SK-N-SH (cell line): ENCODE measurements around the gene ITGA8. TPM values are rescaled to one million over a fixed set of nuclear protein-coding genes. Genes with fewer than 3 reads are reported as not detected.

ENCODE experiments used
- CTCF ChIA-PET: fragments of 300-600, 350-600 bp; formaldehyde crosslinking; extraction: SDS; loops from one replicate; lab custom pipeline; 2021; lab: Yijun Ruan, JAX
- POLR2A ChIA-PET: fragments of 350-600 bp; sonication (Branson Sonifier 250); formaldehyde crosslinking; extraction: SDS; loops from one replicate; lab custom pipeline; 2020; ENCODE audit warnings: antibody characterized with exemption, inconsistent platforms; lab: Yijun Ruan, JAX
- DNase-seq: peaks from one replicate; pipeline ENCODE4 v3.0.0; 2012
- H2AFZ ChIP-seq: fragments of 200-600 bp; sonication (generic); 2 replicates; pipeline ENCODE4 v1.8.1; 2016; ENCODE audit warnings: antibody characterized with exemption, mild to moderate bottlenecking, low read depth
- H3F3A ChIP-seq: fragments of 200-600 bp; sonication (generic); replicated peaks from 2 replicates; pipeline ENCODE3; 2016; ENCODE audit warnings: antibody characterized with exemption, mild to moderate bottlenecking; ENCODE audit not compliant: insufficient read depth
- H3K27ac ChIP-seq, 2 experiments: fragments of 200-500 bp in 1 of 2; fragments of 200-600 bp in 1 of 2; sonication (Bioruptor generic) in 1 of 2; sonication (generic), shearing (Covaris generic) in 1 of 2; 2 replicates each; pipeline versions ENCODE4 v1.5.1 to v1.6.1; 2014 to 2016; ENCODE audit warnings: low read depth in 2 of 2, inconsistent platforms in 1 of 2, low read length in 1 of 2, mild to moderate bottlenecking in 1 of 2, mixed read lengths in 1 of 2
- H3K27me3 ChIP-seq: fragments of 200-600 bp; sonication (generic), shearing (Covaris generic); 2 replicates; pipeline ENCODE4 v1.6.1; 2016; ENCODE audit warnings: mixed run types; ENCODE audit not compliant: insufficient read depth
- H3K36me3 ChIP-seq, 2 experiments: fragments of 200-500 bp in 1 of 2; fragments of 200-600 bp in 1 of 2; sonication (Bioruptor generic) in 1 of 2; sonication (generic) in 1 of 2; replicated peaks in 1 of 2; 2 replicates each; pipeline versions ENCODE3 to v1.5.1; 2014 to 2016; ENCODE audit warnings: low read length in 1 of 2, mild to moderate bottlenecking in 1 of 2; ENCODE audit not compliant: insufficient read depth in 2 of 2, control insufficient read depth in 1 of 2
- H3K4me1 ChIP-seq, 2 experiments: fragments of 200-500 bp in 1 of 2; fragments of 200-600 bp in 1 of 2; sonication (Bioruptor generic) in 1 of 2; sonication (generic), shearing (Covaris generic) in 1 of 2; 2 replicates each; pipeline versions ENCODE4 v1.5.1 to v1.6.1; 2014 to 2016; ENCODE audit warnings: low read depth in 1 of 2, low read length in 1 of 2, mixed run types in 1 of 2; ENCODE audit not compliant: insufficient read depth in 2 of 2, control insufficient read depth in 1 of 2
- H3K4me2 ChIP-seq: fragments of 200-600 bp; sonication (generic), shearing (Covaris generic); 2 replicates; pipeline ENCODE4 v1.6.1; 2017; ENCODE audit warnings: mixed run types
- H3K4me3 ChIP-seq, 2 experiments: fragments of 200-500 bp in 1 of 2; fragments of 200-600 bp in 1 of 2; sonication (Bioruptor generic) in 1 of 2; sonication (generic), shearing (Covaris generic) in 1 of 2; 2 replicates each; pipeline versions ENCODE4 v1.5.1 to v1.8.1; 2014 to 2016; ENCODE audit warnings: low read depth in 2 of 2, inconsistent platforms in 1 of 2, low read length in 1 of 2, mild to moderate bottlenecking in 1 of 2, mixed read lengths in 1 of 2, moderate library complexity in 1 of 2
- H3K79me2 ChIP-seq: fragments of 200-600 bp; sonication (generic); 2 replicates; pipeline ENCODE4 v1.8.1; 2017; ENCODE audit warnings: mild to moderate bottlenecking; ENCODE audit not compliant: insufficient read depth
- H3K9ac ChIP-seq: fragments of 200-600 bp; sonication (generic); 2 replicates; pipeline ENCODE4 v1.6.1; 2017; ENCODE audit warnings: mixed run types
- H3K9me2 ChIP-seq: fragments of 200-600 bp; sonication (generic); 2 replicates; pipeline ENCODE4 v1.6.1; 2017; ENCODE audit warnings: mixed run types
- H3K9me3 ChIP-seq: fragments of 200-600 bp; sonication (generic); 2 replicates; pipeline ENCODE4 v1.6.1; 2017; ENCODE audit warnings: mixed run types, mild to moderate bottlenecking, moderate library complexity
- H4K20me1 ChIP-seq: fragments of 200-600 bp; sonication (generic); 2 replicates; pipeline ENCODE4 v1.6.1; 2017; ENCODE audit warnings: mild to moderate bottlenecking, mixed run types; ENCODE audit not compliant: insufficient read depth
- ELF1 ChIP-seq: IDR thresholded peaks from 2 replicates; pipeline ENCODE4 v1.4.0; 2012
- EZH2phosphoT487 ChIP-seq: fragments of 200-600 bp; sonication (generic); IDR thresholded peaks from 2 replicates; pipeline ENCODE4 v1.6.1; 2017; ENCODE audit warnings: low read depth, mixed run types, mild to moderate bottlenecking, antibody characterized with exemption, moderate library complexity, borderline replicate concordance
- FOSL2 ChIP-seq: IDR thresholded peaks from 2 replicates; pipeline ENCODE4 v1.4.0; 2012; ENCODE audit warnings: low read depth, mild to moderate bottlenecking, moderate library complexity, borderline replicate concordance
- FOXM1 ChIP-seq: IDR thresholded peaks from 2 replicates; pipeline ENCODE4 v1.4.0; 2012; ENCODE audit warnings: low read depth, mild to moderate bottlenecking
- GABPA ChIP-seq: IDR thresholded peaks from 2 replicates; pipeline ENCODE4 v1.4.0; 2012; ENCODE audit warnings: low read depth, mild to moderate bottlenecking
- JUND ChIP-seq: IDR thresholded peaks from 2 replicates; pipeline ENCODE4 v1.4.0; 2012
- MAX ChIP-seq: IDR thresholded peaks from 2 replicates; pipeline ENCODE4 v1.4.0; 2012; ENCODE audit warnings: low read depth
- MXI1 ChIP-seq: IDR thresholded peaks from 2 replicates; pipeline ENCODE4 v1.6.1; 2012; ENCODE audit warnings: mild to moderate bottlenecking, low read depth, low read length, improper control_type of control experiment
- NFIC ChIP-seq: IDR thresholded peaks from 2 replicates; pipeline ENCODE4 v1.4.0; 2012; ENCODE audit warnings: borderline replicate concordance
- POLR2AphosphoS5 ChIP-seq: IDR thresholded peaks from 2 replicates; pipeline ENCODE4 v1.6.1; 2012; ENCODE audit warnings: low read depth, low read length
- REST ChIP-seq: IDR thresholded peaks from 2 replicates; pipeline ENCODE4 v1.6.1; 2012; ENCODE audit warnings: mild to moderate bottlenecking, low read depth, low read length, moderate library complexity
- SIN3A ChIP-seq: IDR thresholded peaks from 2 replicates; pipeline ENCODE4 v1.6.1; 2012; ENCODE audit warnings: low read depth, mild to moderate bottlenecking, low read length, moderate library complexity, borderline replicate concordance
- TAF1 ChIP-seq: IDR thresholded peaks from 2 replicates; pipeline ENCODE4 v1.6.1; 2012; ENCODE audit warnings: low read depth, mild to moderate bottlenecking, low read length, moderate library complexity, borderline replicate concordance
- USF2 ChIP-seq: fragments of 150-350 bp; IDR thresholded peaks from 2 replicates; pipeline ENCODE4 v1.6.1; 2017; ENCODE audit warnings: antibody characterized with exemption, low read length, low read depth, borderline replicate concordance
- WGBS: methylation state at CpG from one replicate; pipeline ENCODE4 v1.1.6; 2017; ENCODE audit warnings: low lambda C conversion rate; 5-methylcytosine and 5-hydroxymethylcytosine counted together
- polyA plus RNA-seq, 3 experiments: library from polyadenylated mRNA; depleted of rRNA; stranded (reverse); fragments of >200 nt; gene quantifications; 2 replicates each; pipeline ENCODE4 v1.2.3, GENCODE V29; 2012

Gene ITGA8
- polyA plus RNA-seq, 1 of the 3 experiments (the other 2 are of a cell fraction): not detected

GRCh38 chr10:15620836-15621515, 98.7 kb downstream of the ITGA8 start:
- Histone ChIP-seq H3K36me3 (no peaks in the 10 kb centered on the region), H3K9me3 (no peaks in the 10 kb centered on the region), H4K20me1 (no peaks in the 10 kb centered on the region), H3K4me2 (no peak overlapping the region), H3K79me2 (no peaks in the 10 kb centered on the region)
- TF ChIP-seq USF2: no peak
- TF ChIP-seq ELF1: no peak
- TF ChIP-seq GABPA: no peak
- TF ChIP-seq EZH2phosphoT487: no peak
- TF ChIP-seq FOXM1: no peak
- TF ChIP-seq MXI1: no peak
- TF ChIP-seq FOSL2: no peak
- no peak for TF ChIP-seq REST
- TF ChIP-seq NFIC: no peak
- no peak for TF ChIP-seq POLR2AphosphoS5
- no peak for TF ChIP-seq TAF1
- no peak for TF ChIP-seq MAX
- TF ChIP-seq SIN3A: no peak
- no peak for TF ChIP-seq JUND
- TF ChIP-seq, all 33 proteins: peak for 0
- Histone ChIP-seq H2AFZ (no peak overlapping the region), H3K9ac (no peak overlapping the region), H3K4me3 (no peak overlapping the region), H3K27ac (no peak overlapping the region), H3F3A (no peaks in the 10 kb centered on the region), H3K27me3 (no peaks in the 10 kb centered on the region), H3K9me2 (no peaks in the 10 kb centered on the region), H3K4me1 (no peaks in the 10 kb centered on the region)
- no peak for DNase-seq
- ChIA-PET CTCF (no interaction called here), POLR2A (no interaction called here)
- WGBS: 1% methylated on average over 3 of the region's 3 CpGs
